Esophagus (tissue), 2 donors: Measurements from ENCODE around the gene DCLK1. TPM values are rescaled to one million over a fixed set of nuclear protein-coding genes. Genes with fewer than 3 reads are reported as not detected.

Experiments used
- H3K27ac ChIP-seq, 2 donors: one replicate each; pipeline ENCODE4 v1.5.1; 2013; ENCODE audit warnings: low read depth in 2 of 2, mild to moderate bottlenecking in 2 of 2, inconsistent platforms in 1 of 2, low read length in 1 of 2, moderate library complexity in 1 of 2
- H3K27me3 ChIP-seq, 2 donors: one replicate each; pipeline ENCODE4 v1.6.1; 2013; ENCODE audit warnings: low read length in 2 of 2, control low read depth in 1 of 2, mild to moderate bottlenecking in 1 of 2; ENCODE audit not compliant: insufficient read depth in 2 of 2, control insufficient read depth in 1 of 2
- H3K36me3 ChIP-seq, 2 donors: one replicate each; pipeline ENCODE4 v1.6.1; 2013; ENCODE audit warnings: low read length in 1 of 2; ENCODE audit not compliant: control insufficient read depth in 2 of 2, insufficient read depth in 2 of 2
- H3K4me1 ChIP-seq, 2 donors: one replicate each; pipeline ENCODE4 v1.6.1; 2013; ENCODE audit warnings: low read length in 1 of 2; ENCODE audit not compliant: control insufficient read depth in 2 of 2, insufficient read depth in 2 of 2
- H3K4me3 ChIP-seq, 2 donors: one replicate each; pipeline ENCODE4 v1.5.1; 2013; ENCODE audit warnings: low read length in 2 of 2, mild to moderate bottlenecking in 2 of 2, low read depth in 1 of 2, moderate library complexity in 1 of 2
- H3K9me3 ChIP-seq, 2 donors: one replicate each; pipeline ENCODE4 v1.6.1; 2013; ENCODE audit warnings: mild to moderate bottlenecking in 2 of 2, low read depth in 1 of 2, low read length in 1 of 2, moderate library complexity in 1 of 2; ENCODE audit not compliant: control insufficient read depth in 2 of 2, insufficient read depth in 1 of 2
- WGBS, 2 donors: extraction: QIAGEN DNeasy Blood & Tissue Kit; methylation state at CpG; one replicate each; pipeline ENCODE4 v1.1.7; 2013; 5-methylcytosine and 5-hydroxymethylcytosine counted together
- polyA plus RNA-seq, 2 donors: library from polyadenylated mRNA; stranded (reverse); fragments of 200-250 nt; gene quantifications; one replicate each; pipeline ENCODE4 v1.2.3, GENCODE V29; 2013
- donor health status: healthy with polysubstance abuse.
- donor health status: Bipolar disorder and iron deficiency.

Gene DCLK1
- polyA plus RNA-seq, 2 donors: 0.47 to 0.75 TPM

DNA sequence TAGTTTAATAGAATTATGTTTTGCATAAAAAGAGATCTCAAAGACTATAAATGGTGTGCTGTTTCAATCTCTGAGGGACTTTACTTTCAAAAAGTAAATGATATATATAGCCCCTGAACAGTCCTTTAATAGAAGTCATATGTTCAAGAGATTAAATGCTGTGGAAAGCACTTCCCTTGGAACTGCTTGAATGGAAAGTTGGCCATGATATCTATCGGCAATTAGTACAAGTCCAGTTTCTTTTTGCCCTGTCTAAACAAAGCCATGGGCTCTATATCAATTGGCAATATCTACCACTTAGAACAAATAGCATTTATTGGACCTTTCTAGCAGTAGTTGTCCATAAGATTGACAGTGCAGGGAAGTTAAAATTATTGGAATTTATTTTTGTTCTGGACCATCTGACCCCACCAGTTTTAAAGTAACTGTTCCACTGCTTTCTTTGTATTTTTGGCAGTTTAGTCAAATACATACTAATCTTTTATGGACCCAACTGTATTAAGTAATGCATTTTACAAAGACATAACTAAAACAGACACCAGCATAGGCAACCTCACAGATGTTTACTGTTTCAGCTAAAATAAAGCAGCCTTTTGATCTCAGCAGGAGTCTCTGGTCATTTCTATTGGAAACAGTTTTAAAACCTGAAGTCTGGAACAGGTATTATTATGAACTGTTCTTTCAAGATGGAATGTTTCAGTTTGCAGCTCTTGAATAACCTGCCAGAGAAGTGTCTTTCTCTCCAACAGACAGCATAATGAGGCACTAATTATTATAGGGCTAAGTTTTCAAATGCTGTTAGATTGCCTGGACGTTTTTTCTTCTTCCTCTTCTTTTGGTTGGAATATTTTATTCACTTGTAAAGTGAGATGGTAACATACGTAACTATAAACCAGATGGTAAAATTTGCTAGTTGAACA is 282.6 kb downstream of the DCLK1 start:
- no peak overlapping the region for H3K27ac ChIP-seq
- H3K36me3 ChIP-seq: no peaks in the 10 kb centered on the region
- WGBS, 2 donors: 50 to 51% methylated on average over 3 of the region's 3 CpGs

DNA sequence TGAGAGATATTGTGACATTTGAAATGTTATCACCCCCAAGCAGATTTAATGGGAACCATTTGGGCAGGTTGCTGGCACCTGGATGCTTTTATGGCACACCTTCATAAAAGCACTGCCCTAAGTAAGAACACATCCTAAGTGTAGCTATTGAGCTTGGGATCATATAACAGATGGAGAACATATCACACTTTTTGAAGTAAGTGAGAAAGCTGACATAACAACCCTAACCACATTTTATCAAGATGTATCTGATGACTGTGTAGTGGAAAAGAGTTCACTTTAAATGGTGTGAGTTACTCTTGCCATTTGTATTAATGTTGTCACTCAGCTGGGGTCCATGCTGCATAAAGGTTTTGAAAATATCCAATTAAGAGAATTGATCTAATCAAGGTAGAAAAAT is 287.9 kb downstream of the DCLK1 start:
- H3K27me3 ChIP-seq: no peaks in the 10 kb centered on the region

More for the DNA sequence above, 282.6 kb downstream of the DCLK1 start:
- no peaks in the 10 kb centered on the region for H3K9me3 ChIP-seq
- no peak overlapping the region for H3K4me3 ChIP-seq
- no peaks in the 10 kb centered on the region for H3K27me3 ChIP-seq
- no peaks in the 10 kb centered on the region for H3K4me1 ChIP-seq

DNA sequence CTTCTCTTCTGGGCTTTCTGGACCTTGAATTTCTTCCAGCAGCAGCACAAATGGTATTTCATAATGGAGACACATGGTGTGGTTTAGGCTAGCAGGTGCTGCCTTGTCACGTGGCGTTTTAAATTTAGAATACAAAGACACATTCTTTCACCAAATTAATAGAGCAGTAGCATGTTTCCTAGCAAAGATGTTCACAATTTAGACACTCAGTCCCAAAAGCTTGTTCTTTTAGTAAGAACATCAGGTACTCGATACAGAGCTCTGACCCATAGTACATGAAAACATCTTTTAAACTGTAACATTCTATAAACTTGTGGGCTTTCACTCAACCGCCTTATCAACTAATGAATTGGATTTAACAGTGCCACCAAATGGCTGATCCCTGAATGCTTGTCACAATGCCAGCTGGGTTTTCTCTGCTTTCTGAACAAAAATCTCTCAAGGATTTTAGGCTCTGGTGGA is 290.1 kb downstream of the DCLK1 start:
- no peak overlapping the region for H3K27ac ChIP-seq

More for the DNA sequence above, 287.9 kb downstream of the DCLK1 start:
- Histone ChIP-seq H3K27ac (no peak overlapping the region), H3K9me3 (no peaks in the 10 kb centered on the region), H3K4me1 (no peaks in the 10 kb centered on the region), H3K4me3 (no peak overlapping the region), H3K36me3 (no peaks in the 10 kb centered on the region)

GRCh38 chr13:35839806-35840205 is 291.4 kb downstream of the DCLK1 start:
- H3K36me3 ChIP-seq: no peaks in the 10 kb centered on the region
- no peak overlapping the region for H3K27ac ChIP-seq
- 91 to 93% methylated on average over 5 of the region's 5 CpGs for WGBS, 2 donors
- H3K27me3 ChIP-seq: no peaks in the 10 kb centered on the region
- H3K9me3 ChIP-seq: no peaks in the 10 kb centered on the region
- no peaks in the 10 kb centered on the region for H3K4me1 ChIP-seq
- H3K4me3 ChIP-seq: no peak overlapping the region

More for the DNA sequence above, 290.1 kb downstream of the DCLK1 start:
- Histone ChIP-seq H3K4me1 (no peaks in the 10 kb centered on the region), H3K4me3 (no peak overlapping the region), H3K27me3 (no peaks in the 10 kb centered on the region), H3K36me3 (no peaks in the 10 kb centered on the region), H3K9me3 (no peaks in the 10 kb centered on the region)
- 73 to 74% methylated on average over 4 of the region's 4 CpGs for WGBS, 2 donors

DNA sequence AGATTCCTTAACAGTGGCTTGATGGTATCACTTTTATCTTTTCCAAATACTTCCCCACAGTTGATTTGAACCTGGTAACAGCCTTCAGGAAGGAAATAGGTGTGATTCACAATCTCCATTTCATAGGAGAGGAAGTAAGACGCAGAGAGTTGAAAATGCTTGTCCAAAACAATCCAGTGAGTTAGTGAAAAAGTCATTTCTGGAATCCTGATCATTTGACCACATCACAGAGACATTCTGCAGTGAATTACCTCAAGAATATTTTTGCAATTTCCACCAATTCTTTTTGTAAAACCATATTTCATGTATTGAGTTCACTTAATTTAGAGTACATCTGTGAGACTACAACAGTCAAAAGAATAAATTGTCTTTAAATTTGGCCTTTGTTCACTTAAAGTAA is 292.8 kb downstream of the DCLK1 start:
- no peaks in the 10 kb centered on the region for H3K36me3 ChIP-seq
- H3K9me3 ChIP-seq: no peaks in the 10 kb centered on the region
- WGBS, 2 donors: 47 to 65% methylated on average over 1 of the region's 1 CpG
- no peak overlapping the region for H3K27ac ChIP-seq
- H3K4me1 ChIP-seq: no peaks in the 10 kb centered on the region
- H3K4me3 ChIP-seq: no peak overlapping the region
- no peaks in the 10 kb centered on the region for H3K27me3 ChIP-seq

DNA sequence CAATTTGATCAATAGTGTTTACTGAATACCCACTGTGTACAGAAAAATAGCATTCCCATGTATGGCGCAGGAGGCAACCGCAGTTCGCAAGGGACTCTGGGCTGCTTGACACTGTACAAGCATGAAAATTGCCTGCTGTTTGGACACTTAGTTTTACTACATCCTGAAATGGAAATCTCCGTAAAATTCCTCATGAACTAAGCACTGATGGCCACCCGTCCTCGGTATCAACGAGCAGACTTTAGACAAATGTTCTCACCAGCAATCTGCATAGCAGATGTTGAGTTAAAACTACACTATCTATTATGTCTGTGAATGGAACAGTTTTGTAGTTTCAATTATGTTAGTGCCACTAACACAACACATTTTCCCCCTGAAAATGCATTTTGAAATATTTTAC is 294.7 kb downstream of the DCLK1 start:
- Histone ChIP-seq H3K36me3 (no peaks in the 10 kb centered on the region), H3K4me1 (no peaks in the 10 kb centered on the region), H3K4me3 (no peak overlapping the region), H3K27ac (no peak overlapping the region), H3K27me3 (no peaks in the 10 kb centered on the region), H3K9me3 (no peaks in the 10 kb centered on the region)
- WGBS, 2 donors: 79 to 80% methylated on average over 7 of the region's 7 CpGs

GRCh38 chr13:35835989-35836388 is 295.2 kb downstream of the DCLK1 start:
- Histone ChIP-seq H3K27ac (no peak overlapping the region), H3K27me3 (no peaks in the 10 kb centered on the region), H3K4me3 (no peak overlapping the region), H3K4me1 (no peaks in the 10 kb centered on the region), H3K36me3 (no peaks in the 10 kb centered on the region), H3K9me3 (no peaks in the 10 kb centered on the region)
- 84% methylated on average over 4 of the region's 4 CpGs for WGBS, 2 donors

DNA sequence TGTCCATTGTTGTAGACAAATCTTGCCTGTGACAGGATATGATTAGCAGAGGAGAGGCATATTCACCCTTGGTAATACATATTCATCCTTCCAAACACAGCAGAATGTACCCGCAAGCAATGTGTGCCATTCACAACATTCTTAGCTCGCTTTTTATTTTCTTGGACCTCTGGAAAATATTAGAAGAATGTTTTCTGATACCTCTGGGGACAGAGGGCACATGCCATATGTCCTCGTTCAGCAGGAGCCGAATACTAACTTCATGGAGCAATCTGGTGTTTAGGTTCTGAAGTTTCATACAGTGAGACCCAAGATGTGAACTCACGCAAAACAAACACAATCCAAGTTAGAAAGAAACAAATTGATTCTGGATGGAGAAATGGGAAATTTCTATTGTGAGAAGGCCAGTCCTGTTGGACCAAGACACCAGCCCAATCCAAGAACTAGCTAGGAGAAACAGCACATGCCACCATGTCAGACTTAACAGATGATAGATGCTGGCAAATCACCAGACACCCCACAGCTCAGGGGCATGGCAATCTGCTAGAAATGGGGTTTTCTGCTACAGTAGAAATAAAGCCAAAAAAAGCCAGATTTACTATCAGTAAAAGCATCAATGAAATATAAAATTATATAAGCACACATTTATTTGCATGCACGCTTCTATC is 297.4 kb downstream of the DCLK1 start:
- no peaks in the 10 kb centered on the region for H3K9me3 ChIP-seq
- 83 to 84% methylated on average over 6 of the region's 6 CpGs for WGBS, 2 donors

GRCh38 chr13:35833031-35833430 is 298.2 kb downstream of the DCLK1 start:
- 83 to 88% methylated on average over 9 of the region's 9 CpGs for WGBS, 2 donors

More for the DNA sequence above, 297.4 kb downstream of the DCLK1 start:
- no peaks in the 10 kb centered on the region for H3K4me1 ChIP-seq
- H3K27ac ChIP-seq: no peak overlapping the region
- no peaks in the 10 kb centered on the region for H3K27me3 ChIP-seq
- no peak overlapping the region for H3K4me3 ChIP-seq
- no peaks in the 10 kb centered on the region for H3K36me3 ChIP-seq

More at GRCh38 chr13:35833031-35833430, 298.2 kb downstream of the DCLK1 start:
- H3K4me3 ChIP-seq: no peak overlapping the region
- no peak overlapping the region for H3K27ac ChIP-seq
- no peaks in the 10 kb centered on the region for H3K36me3 ChIP-seq
- H3K4me1 ChIP-seq: no peaks in the 10 kb centered on the region
- H3K9me3 ChIP-seq: no peaks in the 10 kb centered on the region
- H3K27me3 ChIP-seq: no peaks in the 10 kb centered on the region
